HCT116 (cell line): ENCODE results near the gene SIX5. TPM values are rescaled to one million over a fixed set of nuclear protein-coding genes. Genes with fewer than 3 reads are reported as not detected.

Experiments used
- ATAC-seq: fragments of 200-7000 bp; cut with Tn5 transposase; 2 replicates; pipeline ENCODE4 v1.9.1; 2020; ENCODE audit warnings: mild to moderate bottlenecking, moderate library complexity
- BruUV-seq: library from RNA; stranded (reverse); fragments of 400-500 nt; replicated peaks from 2 replicates; lab custom pipeline; 2021; lab: Mats Ljungman, UMichigan
- CTCF ChIA-PET: fragments of 300-600 bp; sonication (Branson Sonifier 250); formaldehyde crosslinking; loops from one replicate; lab custom pipeline; 2021; ENCODE audit warnings: antibody characterized with exemption; lab: Charles Lee
- POLR2A ChIA-PET: fragments of 300-600, 350-600 bp; sonication (Branson Sonifier 250); formaldehyde crosslinking; loops from one replicate; lab custom pipeline; 2021; ENCODE audit warnings: antibody characterized with exemption; lab: Charles Lee
- RAD21 ChIA-PET, 2 experiments: fragments of 300-600 bp; sonication (Branson Sonifier 250); formaldehyde crosslinking; loops; one replicate each; lab custom pipeline; 2023; ENCODE audit warnings: low total read pairs in 2 of 2; ENCODE audit not compliant: uncharacterized antibody in 2 of 2, unreplicated experiment in 2 of 2, low non-redundant PET in 1 of 2; lab: Charles Lee
- DNase-seq: peaks from one replicate; pipeline ENCODE4 v3.0.0-alpha.2; 2010; ENCODE audit warnings: low read depth, low spot score
- H2AFZ ChIP-seq: fragments of 200-600 bp; shearing (Covaris generic), sonication (generic); 2 replicates; pipeline ENCODE4 v1.6.1; 2017; ENCODE audit warnings: low read depth, mixed run types, mixed read lengths, antibody characterized with exemption, low read length; ENCODE audit not compliant: poor library complexity, severe bottlenecking
- H3K27ac ChIP-seq: 2 replicates; pipeline ENCODE4 v1.5.1; 2012; ENCODE audit warnings: low read depth, low read length
- H3K27me3 ChIP-seq: fragments of 200-600 bp; sonication (generic); 2 replicates; pipeline ENCODE4 v1.6.1; 2016; ENCODE audit warnings: mixed run types, low read length, mixed read lengths; ENCODE audit not compliant: insufficient read depth
- H3K36me3 ChIP-seq, 2 experiments: fragments of 200-500 bp in 1 of 2; fragments of 200-600 bp in 1 of 2; sonication (Bioruptor generic) in 1 of 2; sonication (generic) in 1 of 2; 2 replicates each; pipeline versions ENCODE4 v1.5.1 to v1.6.1; 2014 to 2016; ENCODE audit warnings: low read length in 2 of 2, inconsistent platforms in 1 of 2, mixed read lengths in 1 of 2, mixed run types in 1 of 2; ENCODE audit not compliant: insufficient read depth in 2 of 2, control insufficient read depth in 1 of 2
- H3K4me1 ChIP-seq, 2 experiments: fragments of 200-600 bp in 1 of 2; sonication (generic) in 1 of 2; 2 replicates each; pipeline versions ENCODE4 v1.5.1 to v1.6.1; 2012 to 2017; ENCODE audit warnings: low read length in 2 of 2, inconsistent platforms in 1 of 2, mild to moderate bottlenecking in 1 of 2, mixed read lengths in 1 of 2, mixed run types in 1 of 2, moderate library complexity in 1 of 2; ENCODE audit not compliant: insufficient read depth in 2 of 2, control insufficient read depth in 1 of 2
- H3K4me2 ChIP-seq: fragments of 200-600 bp; sonication (generic); 2 replicates; pipeline ENCODE4 v1.6.1; 2017; ENCODE audit warnings: mixed run types, low read length, mixed read lengths
- H3K4me3 ChIP-seq, 2 experiments: fragments of 200-600 bp in 1 of 2; sonication (generic) in 1 of 2; replicated peaks in 1 of 2; 2 replicates each; pipeline ENCODE4 v1.5.1; 2011 to 2016; ENCODE audit warnings: low read length in 2 of 2, control low read depth in 1 of 2, low read depth in 1 of 2, mild to moderate bottlenecking in 1 of 2, mixed read lengths in 1 of 2, mixed run types in 1 of 2
- H3K79me2 ChIP-seq: fragments of 200-600 bp; sonication (generic); 2 replicates; pipeline ENCODE4 v1.6.1; 2017; ENCODE audit warnings: mild to moderate bottlenecking, mixed run types, low read length, moderate library complexity, mixed read lengths; ENCODE audit not compliant: insufficient read depth
- H3K9ac ChIP-seq: fragments of 200-600 bp; sonication (generic); 2 replicates; pipeline ENCODE4 v1.6.1; 2016; ENCODE audit warnings: low read length, mixed read lengths
- H3K9me2 ChIP-seq: fragments of 200-600 bp; sonication (generic), shearing (Covaris generic); 2 replicates; pipeline ENCODE4 v1.6.1; 2017; ENCODE audit warnings: mixed run types, mild to moderate bottlenecking, moderate library complexity; ENCODE audit not compliant: insufficient read depth
- H3K9me3 ChIP-seq, 2 experiments: fragments of 200-500 bp in 1 of 2; fragments of 200-600 bp in 1 of 2; sonication (Bioruptor generic) in 1 of 2; sonication (generic) in 1 of 2; 2 replicates each; pipeline ENCODE4 v1.6.1; 2014 to 2017; ENCODE audit warnings: low read length in 2 of 2, mixed read lengths in 2 of 2, inconsistent platforms in 1 of 2, low read depth in 1 of 2, mild to moderate bottlenecking in 1 of 2, mixed run types in 1 of 2, moderate library complexity in 1 of 2; ENCODE audit not compliant: control insufficient read depth in 1 of 2, insufficient read depth in 1 of 2
- H4K20me1 ChIP-seq: fragments of 200-600 bp; sonication (generic), shearing (Covaris generic); 2 replicates; pipeline ENCODE4 v1.6.1; 2017; ENCODE audit warnings: mixed run types, mild to moderate bottlenecking, moderate library complexity; ENCODE audit not compliant: insufficient read depth
- ATF3 ChIP-seq: IDR thresholded peaks from 2 replicates; pipeline ENCODE4 v1.6.1; 2012
- CBX3 ChIP-seq: IDR thresholded peaks from 2 replicates; pipeline ENCODE4 v1.6.1; 2012; ENCODE audit warnings: low read depth
- CTCF ChIP-seq, 3 experiments: fragments of 200-600 bp in 1 of 3; sonication (generic) in 1 of 3; IDR thresholded peaks in 2 of 3; conservative IDR thresholded peaks in 1 of 3; 2 replicates each; pipeline ENCODE4 v1.5.1; 2012 to 2017; ENCODE audit warnings: low read depth in 2 of 3, low read length in 2 of 3, antibody characterized with exemption in 1 of 3, borderline replicate concordance in 1 of 3, control low read depth in 1 of 3, mild to moderate bottlenecking in 1 of 3, mixed read lengths in 1 of 3, mixed run types in 1 of 3, moderate library complexity in 1 of 3; ENCODE audit not compliant: insufficient read depth in 1 of 3
- ELF1 ChIP-seq: IDR thresholded peaks from 2 replicates; pipeline ENCODE4 v1.6.1; 2012; ENCODE audit warnings: low read depth, borderline replicate concordance
- EZH2 ChIP-seq: fragments of 200-600 bp; sonication (generic); IDR thresholded peaks from 2 replicates; pipeline ENCODE4 v1.6.1; 2017; ENCODE audit warnings: antibody characterized with exemption, mixed run types
- EZH2phosphoT487 ChIP-seq: fragments of 200-600 bp; IDR thresholded peaks from 2 replicates; pipeline ENCODE4 v1.6.1; 2018; ENCODE audit warnings: antibody characterized with exemption, borderline replicate concordance
- FOSL1 ChIP-seq: IDR thresholded peaks from 2 replicates; pipeline ENCODE4 v1.6.1; 2012; ENCODE audit warnings: low read depth
- JUND ChIP-seq: IDR thresholded peaks from 2 replicates; pipeline ENCODE4 v1.6.1; 2012
- POLR2A ChIP-seq: IDR thresholded peaks from 2 replicates; pipeline ENCODE4 v1.7.0; 2011; ENCODE audit warnings: borderline replicate concordance; ENCODE audit not compliant: insufficient read depth, insufficient read length; ENCODE audit errors: extremely low read depth
- RAD21 ChIP-seq: IDR thresholded peaks from 2 replicates; pipeline ENCODE4 v1.6.1; 2012; ENCODE audit warnings: low read depth, mild to moderate bottlenecking
- ZBTB33 ChIP-seq: IDR thresholded peaks from 2 replicates; pipeline ENCODE4 v1.6.1; 2011; ENCODE audit warnings: mild to moderate bottlenecking, low read length, moderate library complexity; ENCODE audit not compliant: insufficient replicate concordance; ENCODE audit errors: extremely low read depth
- ZFX ChIP-seq: fragments of 450-650 bp; IDR thresholded peaks from 2 replicates; pipeline ENCODE4 v1.6.1; 2017
- intact Hi-C: fragments of 100-400 bp; cut with micrococcal nuclease; formaldehyde crosslinking; loops from 2 replicates; pipeline ENCODE4 v1.10.0; 2022
- total RNA-seq: library from RNA; stranded (reverse); gene quantifications from one replicate; pipeline ENCODE4 v1.2.1, GENCODE V29; 2021; ENCODE audit not compliant: unreplicated experiment
- TF ChIP-seq, protein P1 (sequence below): IDR thresholded peaks from 2 replicates; pipeline ENCODE4 v1.6.1; 2012

SIX5 gene
- total RNA-seq, 1 experiment from 2014 or later = 18.3 TPM

DNA sequence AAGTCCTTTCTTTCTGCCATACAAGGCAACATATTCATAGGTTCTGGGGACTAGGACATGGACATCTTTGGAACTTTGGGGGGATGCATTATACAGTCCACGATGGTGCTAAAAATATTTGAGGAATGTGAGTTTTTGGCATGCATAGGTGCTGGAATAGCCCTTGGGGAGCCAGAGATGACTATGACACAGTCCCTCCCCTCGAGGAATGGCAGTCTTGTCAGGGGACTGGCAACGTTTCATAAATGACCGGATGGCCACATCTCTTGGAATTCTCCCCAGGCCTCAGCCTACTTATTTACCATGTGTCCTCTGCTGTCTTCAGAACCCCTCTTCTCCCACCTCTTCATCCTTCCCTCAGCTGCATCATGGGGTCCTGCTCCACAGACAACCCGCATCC, 22.2 kb downstream of the SIX5 start:
- no peak for ATAC-seq
- RAD21 ChIA-PET = no interaction called here
- no peaks in the 10 kb centered on the region for H3K9me3 ChIP-seq
- no peaks in the 10 kb centered on the region for H3K9me2 ChIP-seq
- intact Hi-C loops = no loop called here
- H2AFZ ChIP-seq = no peak overlapping the region
- no peak overlapping the region for H3K4me3 ChIP-seq
- BruUV-seq = no TSS peak
- no peaks in the 10 kb centered on the region for H3K27me3 ChIP-seq
- H3K79me2 ChIP-seq = no peaks in the 10 kb centered on the region
- H3K9ac ChIP-seq = no peak overlapping the region
- H3K4me2 ChIP-seq = no peak overlapping the region
- H4K20me1 ChIP-seq = no peaks in the 10 kb centered on the region
- TF ChIP-seq EZH2phosphoT487 (no peak), JUND (no peak), POLR2A (no peak), ZBTB33 (no peak), CBX3 (no peak), RAD21 (no peak)
- no peaks in the 10 kb centered on the region for H3K4me1 ChIP-seq
- H3K27ac ChIP-seq = no peak overlapping the region
- POLR2A ChIA-PET = no interaction called here
- CTCF ChIA-PET = no interaction called here
- H3K36me3 ChIP-seq = no peaks in the 10 kb centered on the region
- DNase-seq = no peak

DNA sequence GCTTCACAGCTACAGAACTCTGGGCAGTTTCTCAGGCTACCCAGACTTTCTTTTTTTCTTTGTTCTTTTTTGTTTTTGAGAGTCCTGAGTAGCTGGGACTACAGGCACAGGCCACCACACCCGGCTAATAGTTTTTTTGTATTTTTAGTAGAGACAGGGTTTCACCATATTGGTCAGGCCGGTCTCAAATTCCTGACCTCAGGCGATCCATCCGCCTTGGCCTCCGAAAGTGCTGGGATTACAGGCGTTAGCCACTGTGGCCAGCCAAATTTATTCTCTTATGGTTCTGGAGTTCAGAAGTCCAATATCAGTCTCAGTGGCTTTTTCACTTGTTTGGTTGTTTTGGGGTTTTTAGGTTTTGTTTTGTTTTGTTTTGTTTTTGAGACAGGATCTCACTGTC, 23.4 kb downstream of the SIX5 start:
- no peak overlapping the region for H2AFZ ChIP-seq
- no TSS peak for BruUV-seq
- no peaks in the 10 kb centered on the region for H3K9me3 ChIP-seq
- H4K20me1 ChIP-seq = no peaks in the 10 kb centered on the region
- no peaks in the 10 kb centered on the region for H3K4me1 ChIP-seq
- H3K9ac ChIP-seq = no peak overlapping the region
- no peaks in the 10 kb centered on the region for H3K36me3 ChIP-seq
- ATAC-seq (no peak), DNase-seq (no peak)
- CTCF ChIA-PET = no interaction called here
- no peaks in the 10 kb centered on the region for H3K79me2 ChIP-seq
- POLR2A ChIA-PET = no interaction called here
- RAD21 ChIA-PET = no interaction called here
- no peaks in the 10 kb centered on the region for H3K27me3 ChIP-seq
- no peak overlapping the region for H3K4me2 ChIP-seq
- H3K9me2 ChIP-seq = no peaks in the 10 kb centered on the region
- intact Hi-C loops = no loop called here
- no peak overlapping the region for H3K4me3 ChIP-seq
- H3K27ac ChIP-seq = no peak overlapping the region
- no peak for TF ChIP-seq JUND
- no peak for TF ChIP-seq EZH2
- TF ChIP-seq EZH2phosphoT487 = no peak
- TF ChIP-seq, protein P1, sequence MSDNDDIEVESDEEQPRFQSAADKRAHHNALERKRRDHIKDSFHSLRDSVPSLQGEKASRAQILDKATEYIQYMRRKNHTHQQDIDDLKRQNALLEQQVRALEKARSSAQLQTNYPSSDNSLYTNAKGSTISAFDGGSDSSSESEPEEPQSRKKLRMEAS = no peak
- TF ChIP-seq RAD21 = no peak
- no peak for TF ChIP-seq CTCF (IDR thresholded peaks at IDR 0.05 in 2 of 3, conservative IDR thresholded peaks at IDR 0.05 in 1 of 3; ENCODE audit: borderline replicate concordance in 1 of 3, insufficient read depth in 1 of 3, low read depth in 2 of 3, low read length in 2 of 3)
- TF ChIP-seq ELF1 = no peak
- TF ChIP-seq ZFX = no peak
- TF ChIP-seq FOSL1 = no peak
- TF ChIP-seq CBX3 = no peak
- TF ChIP-seq ZBTB33 = no peak
- no peak for TF ChIP-seq ATF3
